ENCODE results near the gene THY1.

Gene THY1

DNA sequence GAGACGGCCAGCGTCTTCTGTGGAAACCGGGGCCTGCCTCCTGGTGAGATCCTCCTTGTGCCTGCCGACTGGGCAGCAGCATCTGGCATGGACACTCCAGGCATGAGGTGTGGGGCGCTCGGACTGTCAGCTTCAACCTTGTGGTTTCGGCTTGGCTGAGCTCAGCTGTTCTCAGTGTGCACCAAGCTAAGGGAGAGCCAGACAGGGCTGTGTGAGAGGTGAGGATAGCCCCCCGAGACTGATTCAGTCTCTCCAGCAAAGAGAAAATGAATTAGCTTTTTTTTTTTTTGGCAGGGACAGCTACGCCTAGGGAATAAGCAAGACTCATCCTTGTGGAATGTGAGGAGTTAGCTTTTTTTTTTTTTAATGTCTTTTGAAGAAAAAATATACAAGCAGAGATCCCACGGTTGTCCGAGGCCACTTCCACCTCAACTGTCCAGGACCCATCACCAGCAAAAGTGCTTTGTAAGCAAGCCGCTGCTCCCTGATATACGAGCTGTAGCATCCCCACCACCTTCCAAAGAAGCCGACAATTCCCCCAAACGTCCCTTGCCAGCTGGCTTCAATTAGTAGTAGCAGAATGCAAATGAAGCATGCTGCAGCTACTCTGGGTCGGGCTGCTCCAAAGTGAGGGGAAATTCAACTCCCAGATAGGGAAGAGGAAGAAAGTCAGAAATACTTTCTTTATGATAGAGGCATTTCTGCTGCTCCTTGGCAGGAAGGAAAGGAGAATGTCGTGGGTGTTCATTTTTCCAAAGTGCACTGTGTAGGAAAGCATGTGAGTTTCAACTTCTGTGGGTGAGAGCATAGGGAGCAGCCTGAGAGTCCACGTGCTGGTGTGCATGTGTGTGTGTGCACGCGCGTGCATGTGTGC lies 9.7 kb upstream of the THY1 start:
- no peaks in the 10 kb centered on the region for H3K36me3 ChIP-seq (ENCODE audit: control insufficient read depth, insufficient read depth, low read length)
- no peak for DNase-seq (ENCODE audit: extremely low read depth, insufficient read length)
- H3K27me3 ChIP-seq (replicated peaks; ENCODE audit: control insufficient read depth, insufficient read depth, low read length) = no peaks in the 10 kb centered on the region; the same call in none of the 2 replicates
- TF ChIP-seq, protein P1, sequence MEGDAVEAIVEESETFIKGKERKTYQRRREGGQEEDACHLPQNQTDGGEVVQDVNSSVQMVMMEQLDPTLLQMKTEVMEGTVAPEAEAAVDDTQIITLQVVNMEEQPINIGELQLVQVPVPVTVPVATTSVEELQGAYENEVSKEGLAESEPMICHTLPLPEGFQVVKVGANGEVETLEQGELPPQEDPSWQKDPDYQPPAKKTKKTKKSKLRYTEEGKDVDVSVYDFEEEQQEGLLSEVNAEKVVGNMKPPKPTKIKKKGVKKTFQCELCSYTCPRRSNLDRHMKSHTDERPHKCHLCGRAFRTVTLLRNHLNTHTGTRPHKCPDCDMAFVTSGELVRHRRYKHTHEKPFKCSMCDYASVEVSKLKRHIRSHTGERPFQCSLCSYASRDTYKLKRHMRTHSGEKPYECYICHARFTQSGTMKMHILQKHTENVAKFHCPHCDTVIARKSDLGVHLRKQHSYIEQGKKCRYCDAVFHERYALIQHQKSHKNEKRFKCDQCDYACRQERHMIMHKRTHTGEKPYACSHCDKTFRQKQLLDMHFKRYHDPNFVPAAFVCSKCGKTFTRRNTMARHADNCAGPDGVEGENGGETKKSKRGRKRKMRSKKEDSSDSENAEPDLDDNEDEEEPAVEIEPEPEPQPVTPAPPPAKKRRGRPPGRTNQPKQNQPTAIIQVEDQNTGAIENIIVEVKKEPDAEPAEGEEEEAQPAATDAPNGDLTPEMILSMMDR (IDR thresholded peaks at IDR 0.05; ENCODE audit: insufficient read depth, low read length, poor library complexity, severe bottlenecking) = no peak
- no peak overlapping the region for H3K4me3 ChIP-seq (replicated peaks; ENCODE audit: low read depth, low read length)

- DNase-seq (ENCODE audit: extremely low read depth, insufficient read length) = no peak
- H3K27me3 ChIP-seq (replicated peaks; ENCODE audit: control insufficient read depth, insufficient read depth, low read length) = no peaks in the 10 kb centered on the region; the same call in none of the 2 replicates
- TF ChIP-seq, protein P1 (IDR thresholded peaks at IDR 0.05; ENCODE audit: insufficient read depth, low read length, poor library complexity, severe bottlenecking) = no peak
- no peaks in the 10 kb centered on the region for H3K36me3 ChIP-seq (ENCODE audit: control insufficient read depth, insufficient read depth, low read length)
- H3K4me3 ChIP-seq (replicated peaks; ENCODE audit: low read depth, low read length) = no peak overlapping the region
Measured at GRCh38 chr11:119431523-119431922, 8.6 kb upstream of the THY1 start.

- Histone ChIP-seq H3K27me3 (replicated peaks; ENCODE audit: control insufficient read depth, insufficient read depth, low read length) (no peaks in the 10 kb centered on the region; the same call in none of the 2 replicates), H3K4me3 (replicated peaks; ENCODE audit: low read depth, low read length) (no peak overlapping the region), H3K36me3 (ENCODE audit: control insufficient read depth, insufficient read depth, low read length) (no peaks in the 10 kb centered on the region)
- TF ChIP-seq, protein P1 (IDR thresholded peaks at IDR 0.05; ENCODE audit: insufficient read depth, low read length, poor library complexity, severe bottlenecking) = no peak
- no peak for DNase-seq (ENCODE audit: extremely low read depth, insufficient read length)
Measured at GRCh38 chr11:119427279-119427678, 4.3 kb upstream of the THY1 start.

- TF ChIP-seq, protein P1 (IDR thresholded peaks at IDR 0.05; ENCODE audit: insufficient read depth, low read length, poor library complexity, severe bottlenecking) = no peak
- no peak for DNase-seq (ENCODE audit: extremely low read depth, insufficient read length)
- Histone ChIP-seq H3K27me3 (replicated peaks; ENCODE audit: control insufficient read depth, insufficient read depth, low read length) (no peaks in the 10 kb centered on the region; the same call in none of the 2 replicates), H3K4me3 (replicated peaks; ENCODE audit: low read depth, low read length) (no peak overlapping the region), H3K36me3 (ENCODE audit: control insufficient read depth, insufficient read depth, low read length) (no peaks in the 10 kb centered on the region)
Measured at GRCh38 chr11:119426142-119426541, 3.2 kb upstream of the THY1 start.

DNA sequence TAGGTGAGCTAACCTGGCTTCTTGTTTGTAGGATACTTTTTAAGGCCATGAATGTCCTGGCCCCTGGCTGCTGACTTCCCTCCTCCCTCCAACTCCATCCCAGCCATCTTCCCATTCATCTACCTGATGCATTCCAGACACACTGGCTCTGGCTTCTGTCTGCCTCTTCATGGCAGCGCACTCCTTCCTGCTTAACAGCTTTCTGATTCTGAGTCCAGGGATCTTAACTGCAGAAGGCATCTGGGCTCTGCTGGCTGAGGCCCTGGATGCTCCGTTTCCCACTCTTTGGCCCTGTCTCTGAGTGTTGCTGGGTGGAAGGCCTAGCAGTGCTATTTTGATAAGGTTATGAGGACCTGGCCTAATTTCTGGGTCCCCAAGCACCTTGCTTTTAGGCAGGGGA lies 1.8 kb upstream of the THY1 start:
- TF ChIP-seq, protein P1 (IDR thresholded peaks at IDR 0.05; ENCODE audit: insufficient read depth, low read length, poor library complexity, severe bottlenecking) = no peak
- no peak for DNase-seq (ENCODE audit: extremely low read depth, insufficient read length)
- Histone ChIP-seq H3K36me3 (ENCODE audit: control insufficient read depth, insufficient read depth, low read length) (no peaks in the 10 kb centered on the region), H3K4me3 (replicated peaks; ENCODE audit: low read depth, low read length) (no peak overlapping the region), H3K27me3 (replicated peaks; ENCODE audit: control insufficient read depth, insufficient read depth, low read length) (no peaks in the 10 kb centered on the region; the same call in none of the 2 replicates)

Data from GM06990 (cell line).